GM12801 (cell line): ENCODE data around the gene ATP11A.

Experiments
- CTCF ChIP-seq: IDR thresholded peaks from one replicate; pipeline ENCODE4 v1.5.1; 2011; ENCODE audit warnings: control low read depth; ENCODE audit not compliant: insufficient read length; ENCODE audit errors: extremely low read depth

ATP11A gene

DNA sequence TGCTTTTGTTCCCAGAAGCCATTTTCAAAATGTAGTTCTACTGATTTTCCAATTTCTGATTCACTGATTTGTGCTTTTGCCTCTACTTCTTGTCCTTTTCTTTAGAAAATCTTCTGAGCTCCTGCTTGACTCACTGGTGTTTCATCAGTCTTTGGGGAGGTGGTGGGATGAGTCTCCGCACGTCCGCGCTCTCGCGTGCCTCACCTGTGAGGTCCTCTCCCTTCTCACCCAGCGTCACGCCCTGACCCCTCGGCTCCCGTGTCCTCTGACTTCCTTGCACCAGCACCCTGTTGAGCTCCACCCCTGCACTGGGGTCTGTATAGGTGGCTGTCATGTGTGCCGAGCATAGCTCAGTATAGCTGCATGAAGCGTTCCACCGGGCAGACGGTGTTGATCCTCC lies 226.5 kb downstream of the ATP11A start:
- no peak for TF ChIP-seq CTCF

- TF ChIP-seq CTCF, result no peak
Observed at GRCh38 chr13:112917056-112917664, 227.3 kb downstream of the ATP11A start.

- TF ChIP-seq CTCF, result no peak
Observed at GRCh38 chr13:112917737-112918136, 227.9 kb downstream of the ATP11A start.

GRCh38 chr13:112918266-112918665 lies 228.4 kb downstream of the ATP11A start:
- TF ChIP-seq CTCF, result no peak

GRCh38 chr13:112918746-112919145 lies 228.9 kb downstream of the ATP11A start:
- TF ChIP-seq CTCF, result no peak

DNA sequence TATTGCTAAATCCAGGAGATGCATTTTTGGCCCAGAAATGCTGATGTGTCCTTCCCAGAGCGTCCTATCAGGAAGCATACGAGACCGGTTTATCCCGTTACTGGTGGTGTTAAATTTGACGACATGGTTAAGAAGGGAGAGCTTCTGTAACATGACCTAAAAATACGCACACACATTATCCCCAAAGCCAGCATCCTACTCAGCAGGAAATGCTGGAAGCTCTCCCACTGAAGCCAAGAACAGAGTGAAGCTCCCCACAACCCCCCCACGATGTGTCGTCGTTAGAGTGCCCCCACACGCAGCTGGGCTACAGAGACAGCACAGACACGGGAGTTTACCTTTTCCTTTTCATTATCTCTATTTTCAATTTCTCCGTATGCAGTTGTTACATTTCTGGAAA lies 234.1 kb downstream of the ATP11A start:
- no peak for TF ChIP-seq CTCF

- no peak for TF ChIP-seq CTCF
Observed at GRCh38 chr13:112924365-112924764, 234.5 kb downstream of the ATP11A start.
